ENCODE data around the gene ABTB2. TPM values are rescaled to one million over a fixed set of nuclear protein-coding genes. Genes with fewer than 3 reads are reported as not detected.

Gene ABTB2
- polyA plus RNA-seq, 1 experiment = 6.3 TPM

GRCh38 chr11:34341096-34341495 is 16.7 kb downstream of the ABTB2 start:
- CTCF ChIA-PET = interaction anchor here (1.2 to 8.5 kb wide), 6 partner anchors 8 to 166 kb away, joined by 3 to 45 read pairs (median 4); no protein-coding TSS in a partner anchor
- Histone ChIP-seq H3K4me3 (ENCODE audit: low read depth, low read length) (no peak overlapping the region), H3K36me3 (ENCODE audit: control insufficient read depth, insufficient read depth, low read length) (no peaks in the 10 kb centered on the region), H3K27me3 (ENCODE audit: control insufficient read depth, insufficient read depth, low read length) (no peaks in the 10 kb centered on the region)
- POLR2A ChIA-PET = no interaction called here
- no peak for DNase-seq (ENCODE audit: low read depth)
- TF ChIP-seq CTCF (IDR thresholded peaks at IDR 0.05; ENCODE audit: insufficient read depth, low read depth, low read length) = no peak

GRCh38 chr11:34340653-34341052 is 17.2 kb downstream of the ABTB2 start:
- POLR2A ChIA-PET = no interaction called here
- no peak overlapping the region for H3K4me3 ChIP-seq (ENCODE audit: low read depth, low read length)
- no peak for DNase-seq (ENCODE audit: low read depth)
- H3K27me3 ChIP-seq (ENCODE audit: control insufficient read depth, insufficient read depth, low read length) = no peaks in the 10 kb centered on the region
- TF ChIP-seq CTCF (IDR thresholded peaks at IDR 0.05; ENCODE audit: insufficient read depth, low read depth, low read length) = no peak
- CTCF ChIA-PET = interaction anchor here (1.3 kb wide), 1 partner anchor 9 kb away, joined by 5 read pairs; no protein-coding TSS in a partner anchor
- no peaks in the 10 kb centered on the region for H3K36me3 ChIP-seq (ENCODE audit: control insufficient read depth, insufficient read depth, low read length)

- no peak for TF ChIP-seq CTCF (IDR thresholded peaks at IDR 0.05; ENCODE audit: insufficient read depth, low read depth, low read length)
- no peak for DNase-seq (ENCODE audit: low read depth)
- POLR2A ChIA-PET = no interaction called here
- CTCF ChIA-PET = interaction anchor here (0.6 to 1.3 kb wide), 2 partner anchors 10 to 101 kb away, joined by 3 to 5 read pairs; no protein-coding TSS in a partner anchor
- no peak overlapping the region for H3K4me3 ChIP-seq (ENCODE audit: low read depth, low read length)
- H3K36me3 ChIP-seq (ENCODE audit: control insufficient read depth, insufficient read depth, low read length) = no peaks in the 10 kb centered on the region
- no peaks in the 10 kb centered on the region for H3K27me3 ChIP-seq (ENCODE audit: control insufficient read depth, insufficient read depth, low read length)
Measured at GRCh38 chr11:34339149-34340064, 18.4 kb downstream of the ABTB2 start.

GRCh38 chr11:34337016-34337415 is 20.8 kb downstream of the ABTB2 start:
- ChIA-PET CTCF (interaction anchor here (0.6 kb wide), 1 partner anchor 156 kb away, joined by 3 read pairs; no protein-coding TSS in a partner anchor), POLR2A (no interaction called here)
- no peak for TF ChIP-seq CTCF (IDR thresholded peaks at IDR 0.05; ENCODE audit: insufficient read depth, low read depth, low read length)

GRCh38 chr11:34335801-34336200 is 22.0 kb downstream of the ABTB2 start:
- no peak for DNase-seq (ENCODE audit: low read depth)
- TF ChIP-seq CTCF (IDR thresholded peaks at IDR 0.05; ENCODE audit: insufficient read depth, low read depth, low read length) = no peak
- POLR2A ChIA-PET = no interaction called here
- Histone ChIP-seq H3K4me3 (ENCODE audit: low read depth, low read length) (no peak overlapping the region), H3K36me3 (ENCODE audit: control insufficient read depth, insufficient read depth, low read length) (no peaks in the 10 kb centered on the region), H3K27me3 (ENCODE audit: control insufficient read depth, insufficient read depth, low read length) (no peaks in the 10 kb centered on the region)
- CTCF ChIA-PET = no interaction called here

More at GRCh38 chr11:34337016-34337415, 20.8 kb downstream of the ABTB2 start:
- Histone ChIP-seq H3K4me3 (ENCODE audit: low read depth, low read length) (no peak overlapping the region), H3K36me3 (ENCODE audit: control insufficient read depth, insufficient read depth, low read length) (no peaks in the 10 kb centered on the region), H3K27me3 (ENCODE audit: control insufficient read depth, insufficient read depth, low read length) (no peaks in the 10 kb centered on the region)
- DNase-seq (ENCODE audit: low read depth) = no peak

All from BJ (cell line).